HG03280 (cell line): ENCODE data around the gene TEAD2.

Source experiments
- ATAC-seq: cut with Tn5 transposase; IDR thresholded peaks from one replicate; pipeline ENCODE4 v1.9.1; 2021; ENCODE audit warnings: mild to moderate bottlenecking, moderate library complexity; ENCODE audit not compliant: unreplicated experiment

The TEAD2 gene

DNA sequence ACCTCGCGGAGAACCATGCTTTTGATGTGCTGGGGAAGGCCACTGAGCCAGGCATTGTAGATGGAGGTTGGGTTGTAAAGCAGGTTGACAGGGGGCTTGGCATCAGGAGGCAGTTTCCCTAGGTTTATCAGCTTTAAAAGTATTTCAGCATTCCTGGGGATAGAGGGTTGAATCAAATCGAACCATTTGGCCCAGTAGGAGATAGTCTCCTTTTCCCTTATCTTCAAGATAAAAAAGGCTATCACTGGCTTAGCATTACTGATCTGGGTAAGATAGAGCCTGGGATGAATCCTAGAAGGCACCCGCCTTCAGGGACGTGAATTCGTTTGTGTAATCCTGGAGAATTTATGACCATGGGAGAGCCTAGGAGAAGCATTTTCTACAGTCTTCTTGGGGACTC lies 67.8 kb downstream of the TEAD2 start:
- ATAC-seq = no peak
